ENCODE measurements around the gene SAMD4A.

The SAMD4A gene

GRCh38 chr14:54807881-54808280 is 241.0 kb downstream of the SAMD4A start:
- DNase-seq: no peak

GRCh38 chr14:54808326-54809161 is 241.6 kb downstream of the SAMD4A start:
- DNase-seq: no peak

GRCh38 chr14:54809767-54810166 is 242.8 kb downstream of the SAMD4A start:
- DNase-seq: no peak

- no peak for DNase-seq
Observed at GRCh38 chr14:54812617-54813016, 245.7 kb downstream of the SAMD4A start.

GRCh38 chr14:54813081-54813480 is 246.2 kb downstream of the SAMD4A start:
- no peak for DNase-seq

- DNase-seq: no peak
Observed at GRCh38 chr14:54814076-54814475, 247.1 kb downstream of the SAMD4A start.

- DNase-seq: no peak
Observed at GRCh38 chr14:54815016-54815415, 248.1 kb downstream of the SAMD4A start.

GRCh38 chr14:54815515-54815914 is 248.6 kb downstream of the SAMD4A start:
- DNase-seq: no peak

GRCh38 chr14:54816450-54816849 is 249.5 kb downstream of the SAMD4A start:
- DNase-seq: no peak

GRCh38 chr14:54817506-54817905 is 250.6 kb downstream of the SAMD4A start:
- no peak for DNase-seq

- no peak for DNase-seq
Observed at GRCh38 chr14:54818201-54819133, 251.5 kb downstream of the SAMD4A start.

GRCh38 chr14:54822685-54823084 is 255.8 kb downstream of the SAMD4A start:
- DNase-seq: no peak

GRCh38 chr14:54823757-54824549 is 257.0 kb downstream of the SAMD4A start:
- DNase-seq: no peak

GRCh38 chr14:54828037-54828436 is 261.1 kb downstream of the SAMD4A start:
- DNase-seq: no peak

GRCh38 chr14:54829486-54830224 is 262.7 kb downstream of the SAMD4A start:
- DNase-seq: no peak

GRCh38 chr14:54830650-54831049 is 263.7 kb downstream of the SAMD4A start:
- no peak for DNase-seq

- no peak for DNase-seq
Observed at GRCh38 chr14:54834081-54834480, 267.2 kb downstream of the SAMD4A start.

- DNase-seq: no peak
Observed at GRCh38 chr14:54834727-54835126, 267.8 kb downstream of the SAMD4A start.

- no peak for DNase-seq
Observed at GRCh38 chr14:54836231-54836630, 269.3 kb downstream of the SAMD4A start.

GRCh38 chr14:54837508-54838149 is 270.7 kb downstream of the SAMD4A start:
- no peak for DNase-seq

- DNase-seq: no peak
Observed at GRCh38 chr14:54838931-54839512, 272.1 kb downstream of the SAMD4A start.
